Right atrium auricular region (tissue), 2 donors: ENCODE measurements around the gene PRR33. TPM values are rescaled to one million over a fixed set of nuclear protein-coding genes. Genes with fewer than 3 reads are reported as not detected.

Experiments used
- DNase-seq: peaks from one replicate; pipeline ENCODE4 v3.0.0-alpha.2; 2019; ENCODE audit warnings: low spot score
- H3K27ac ChIP-seq, 2 donors: fragments of 200-600 bp; sonication (generic); 1 replicate in 1 of 2; 2 replicates in 1 of 2; pipeline ENCODE4 v1.5.1; 2016 to 2019
- H3K27me3 ChIP-seq, 2 donors: fragments of 200-600 bp; sonication (generic); one replicate each; pipeline versions ENCODE4 v1.5.1 to v1.6.0; 2017 to 2019
- H3K36me3 ChIP-seq: fragments of 200-600 bp; sonication (generic); one replicate; pipeline ENCODE4 v1.5.1; 2016
- H3K4me1 ChIP-seq, 2 donors: fragments of 200-600 bp; sonication (generic); one replicate each; pipeline versions ENCODE4 v1.5.1 to v1.6.0; 2017 to 2019
- H3K4me3 ChIP-seq, 2 donors: fragments of 200-600 bp; sonication (generic); 1 replicate in 1 of 2; 2 replicates in 1 of 2; pipeline ENCODE4 v1.5.1; 2017 to 2019; ENCODE audit warnings: mild to moderate bottlenecking in 1 of 2, moderate library complexity in 1 of 2
- H3K9me3 ChIP-seq, 2 donors: fragments of 200-600 bp; sonication (generic); one replicate each; pipeline ENCODE4 v1.5.1; 2019
- total RNA-seq, 2 donors: library from RNA; depleted of rRNA; stranded (reverse); fragments of >200 nt; gene quantifications; one replicate each; pipeline ENCODE4 v1.1.0, GENCODE V29; 2016
- TF ChIP-seq, protein P1 (sequence below), 2 donors: fragments of 200-600 bp; sonication (generic); IDR thresholded peaks; one replicate each; pipeline ENCODE4 v1.5.1; 2019; ENCODE audit warnings: antibody characterized with exemption in 2 of 2

PRR33 gene
- total RNA-seq, 2 donors from 2014 or later: 0.33 TPM; not detected in 1

DNA sequence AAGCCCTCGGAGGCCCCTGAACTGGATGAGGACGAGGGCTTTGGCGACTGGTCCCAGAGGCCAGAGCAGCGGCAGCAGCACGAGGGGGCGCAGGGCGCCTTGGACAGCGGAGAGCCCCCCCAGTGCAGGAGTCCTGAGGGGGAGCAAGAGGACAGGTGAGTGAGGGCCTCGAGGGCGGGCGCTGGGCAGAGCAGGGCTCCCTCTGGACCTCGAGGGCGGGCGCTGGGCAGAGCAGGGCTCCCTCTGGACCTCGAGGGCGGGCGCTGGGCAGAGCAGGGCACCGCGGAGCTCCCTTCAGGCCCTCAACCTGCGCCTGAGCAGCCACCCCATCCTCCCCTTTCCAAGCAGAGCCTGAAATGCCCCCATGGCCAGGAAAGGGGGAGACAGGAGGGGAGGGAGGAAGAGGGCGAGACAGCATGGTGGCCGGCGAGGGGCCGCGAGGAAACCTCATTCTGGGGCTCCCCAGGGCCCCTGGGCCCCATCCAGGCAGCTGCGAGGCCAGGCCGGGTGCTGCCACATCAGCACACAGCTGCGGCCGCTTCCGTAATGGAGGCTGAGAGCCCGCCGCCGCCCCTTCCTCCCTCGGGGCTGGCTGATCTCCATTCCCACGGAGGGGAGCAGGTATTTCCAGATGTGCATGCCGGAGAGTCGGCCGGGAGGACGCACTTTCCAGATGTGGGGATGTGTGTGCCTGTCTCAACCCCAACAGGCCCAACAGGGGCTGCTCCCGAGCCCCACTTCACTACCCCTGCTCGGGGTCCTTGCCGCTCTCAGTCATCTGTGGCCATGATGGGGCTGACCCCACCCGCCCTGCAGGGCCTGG lies 10.0 kb downstream of the PRR33 start:
- TF ChIP-seq, protein P1, sequence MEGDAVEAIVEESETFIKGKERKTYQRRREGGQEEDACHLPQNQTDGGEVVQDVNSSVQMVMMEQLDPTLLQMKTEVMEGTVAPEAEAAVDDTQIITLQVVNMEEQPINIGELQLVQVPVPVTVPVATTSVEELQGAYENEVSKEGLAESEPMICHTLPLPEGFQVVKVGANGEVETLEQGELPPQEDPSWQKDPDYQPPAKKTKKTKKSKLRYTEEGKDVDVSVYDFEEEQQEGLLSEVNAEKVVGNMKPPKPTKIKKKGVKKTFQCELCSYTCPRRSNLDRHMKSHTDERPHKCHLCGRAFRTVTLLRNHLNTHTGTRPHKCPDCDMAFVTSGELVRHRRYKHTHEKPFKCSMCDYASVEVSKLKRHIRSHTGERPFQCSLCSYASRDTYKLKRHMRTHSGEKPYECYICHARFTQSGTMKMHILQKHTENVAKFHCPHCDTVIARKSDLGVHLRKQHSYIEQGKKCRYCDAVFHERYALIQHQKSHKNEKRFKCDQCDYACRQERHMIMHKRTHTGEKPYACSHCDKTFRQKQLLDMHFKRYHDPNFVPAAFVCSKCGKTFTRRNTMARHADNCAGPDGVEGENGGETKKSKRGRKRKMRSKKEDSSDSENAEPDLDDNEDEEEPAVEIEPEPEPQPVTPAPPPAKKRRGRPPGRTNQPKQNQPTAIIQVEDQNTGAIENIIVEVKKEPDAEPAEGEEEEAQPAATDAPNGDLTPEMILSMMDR (IDR thresholded peaks at IDR 0.05): no peak
- H3K27me3 ChIP-seq: no peaks in the 10 kb centered on the region
- no peak overlapping the region for H3K4me3 ChIP-seq
- peak overlapping the region; percentile 91 to 95 for H3K27ac ChIP-seq
- peaks cover 0 to 58% of the 10 kb centered on the region in 2 donors for H3K4me1 ChIP-seq
- H3K9me3 ChIP-seq: no peaks in the 10 kb centered on the region
- no peak for DNase-seq
- H3K36me3 ChIP-seq: peaks cover 13% of the 10 kb centered on the region

DNA sequence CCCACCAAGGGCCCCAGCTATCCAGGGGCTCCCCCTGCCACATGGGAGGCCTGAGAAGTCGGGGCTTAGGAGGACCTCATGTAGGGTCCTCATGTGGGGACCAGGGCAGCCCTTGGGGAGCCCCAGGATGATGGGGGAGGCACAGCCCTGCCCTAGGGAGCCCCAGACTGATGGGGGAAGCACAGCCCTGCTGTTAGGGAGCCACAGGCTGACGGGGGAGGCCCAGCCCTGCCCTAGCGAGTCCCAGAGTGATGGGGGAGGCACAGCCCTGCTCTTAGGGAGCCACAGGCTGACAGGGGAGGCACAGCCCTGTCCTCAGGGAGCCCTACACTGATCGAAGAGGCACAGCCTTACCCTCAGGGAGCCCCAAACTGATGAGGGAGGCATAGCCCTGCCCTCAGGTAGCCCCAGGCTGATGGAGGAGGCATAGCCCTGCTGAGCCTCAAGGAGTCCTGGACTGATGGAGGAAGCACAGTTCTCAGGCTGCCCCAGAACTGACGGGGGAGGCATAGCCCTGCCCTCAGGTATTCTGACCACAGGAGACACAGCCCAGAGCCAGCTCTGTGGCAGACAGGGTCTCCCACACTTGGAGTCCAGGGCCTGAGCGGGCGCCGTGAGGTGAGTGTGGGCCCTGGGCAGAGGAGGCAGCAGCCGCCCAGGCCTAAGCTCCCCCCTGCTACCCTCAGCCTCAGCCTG lies 10.8 kb downstream of the PRR33 start:
- H3K9me3 ChIP-seq: no peaks in the 10 kb centered on the region
- no peaks in the 10 kb centered on the region for H3K27me3 ChIP-seq
- H3K4me3 ChIP-seq: no peak overlapping the region
- H3K4me1 ChIP-seq: peaks cover 0 to 65% of the 10 kb centered on the region in 2 donors
- no peak for DNase-seq
- TF ChIP-seq, protein P1 (IDR thresholded peaks at IDR 0.05): no peak
- peak overlapping the region; percentile 91 to 95 for H3K27ac ChIP-seq
- peaks cover 13% of the 10 kb centered on the region for H3K36me3 ChIP-seq

DNA sequence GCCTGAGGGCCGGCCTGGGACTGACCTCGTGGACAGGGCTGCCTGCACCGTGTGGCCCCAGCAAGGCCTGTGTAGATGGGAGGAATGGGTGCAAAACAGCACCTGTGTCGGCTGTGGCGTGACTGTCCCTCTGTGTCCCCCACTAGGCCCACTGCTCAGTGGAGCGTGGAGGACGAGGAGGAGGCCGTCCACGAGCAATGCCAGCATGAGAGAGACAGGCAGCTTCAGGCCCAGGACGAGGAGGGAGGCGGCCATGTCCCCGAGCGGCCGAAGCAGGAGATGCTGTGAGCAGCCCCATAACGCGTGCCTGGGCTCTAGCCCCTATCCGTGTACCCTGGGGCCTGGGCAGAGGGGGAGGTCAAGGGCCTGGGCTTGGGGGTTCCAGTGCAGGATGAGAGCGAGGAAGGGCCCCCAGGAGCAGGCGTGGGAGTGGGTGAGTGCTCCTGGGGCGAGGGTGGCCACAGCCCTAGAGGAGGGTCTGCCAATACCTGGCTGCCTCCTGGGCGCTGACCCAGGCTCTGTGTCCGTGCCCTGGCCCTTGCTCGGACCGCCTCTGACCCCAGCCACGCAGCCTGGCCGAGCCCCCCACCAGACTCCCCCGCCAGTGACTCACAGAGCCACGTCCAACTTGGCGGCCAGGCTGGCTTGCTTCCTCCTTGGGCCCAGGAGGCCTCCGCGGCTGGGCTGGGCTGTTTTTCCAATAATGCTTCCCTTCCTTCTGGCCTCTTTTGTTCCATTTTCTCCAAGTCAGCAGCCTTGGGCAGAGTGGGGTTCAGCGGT lies 11.6 kb downstream of the PRR33 start:
- no peaks in the 10 kb centered on the region for H3K27me3 ChIP-seq
- H3K4me1 ChIP-seq: peaks cover 0 to 73% of the 10 kb centered on the region in 2 donors
- peak overlapping the region; percentile 91 to 95 for H3K27ac ChIP-seq
- no peak overlapping the region for H3K4me3 ChIP-seq
- H3K36me3 ChIP-seq: peaks cover 7% of the 10 kb centered on the region
- no peaks in the 10 kb centered on the region for H3K9me3 ChIP-seq
- peak; percentile 86 for DNase-seq
- TF ChIP-seq, protein P1 (IDR thresholded peaks at IDR 0.05): no peak

DNA sequence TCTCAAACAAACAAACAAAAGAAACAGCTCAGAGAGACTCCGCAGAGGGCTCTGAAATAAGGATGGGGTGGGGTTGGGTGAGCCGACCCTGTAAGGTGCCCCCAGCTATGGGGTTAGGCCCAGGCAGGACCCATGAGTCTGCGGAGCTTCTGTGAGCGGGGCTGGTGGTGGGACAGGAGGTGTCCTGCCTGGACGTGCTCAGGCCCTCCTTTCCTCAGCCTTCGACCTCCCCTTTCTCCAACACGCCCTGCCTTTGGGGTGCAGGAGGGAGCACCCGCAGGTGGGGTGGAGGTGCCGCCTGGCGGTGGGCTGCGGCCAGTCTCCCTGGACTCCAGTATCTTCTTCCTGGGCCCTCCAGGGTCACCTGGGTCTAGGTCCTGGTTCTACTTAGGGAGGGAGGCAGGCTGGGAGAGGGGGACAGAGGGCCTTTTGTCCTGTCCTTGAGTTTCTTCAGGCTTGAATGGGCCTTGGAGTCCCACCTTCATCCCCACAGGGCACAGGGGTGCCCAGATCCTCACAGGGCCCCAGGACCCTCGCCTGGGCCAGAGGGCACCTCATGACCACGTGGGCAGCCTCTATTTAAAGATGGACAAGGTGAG lies 12.3 kb downstream of the PRR33 start:
- H3K9me3 ChIP-seq: no peaks in the 10 kb centered on the region
- peaks cover 0 to 77% of the 10 kb centered on the region in 2 donors for H3K4me1 ChIP-seq
- no peaks in the 10 kb centered on the region for H3K27me3 ChIP-seq
- TF ChIP-seq, protein P1 (IDR thresholded peaks at IDR 0.05): no peak
- DNase-seq: no peak
- peak overlapping the region; percentile 91 to 95 for H3K27ac ChIP-seq
- H3K36me3 ChIP-seq: no peaks in the 10 kb centered on the region
- no peak overlapping the region for H3K4me3 ChIP-seq
